Renal cortical epithelial cell (primary cell): ENCODE results near the gene CRYBB2. TPM values are rescaled to one million over a fixed set of nuclear protein-coding genes. Genes with fewer than 3 reads are reported as not detected.
A peak's percentile ranks its signal among the peaks of the same experiment; 100 is the strongest.
"Not testable (repeated sequence)": the region's sequence is repeated elsewhere in the genome, so short reads cannot be mapped to it uniquely, and the experiment has no call there.

Source experiments
- DNase-seq: peaks from one replicate; pipeline ENCODE4 v3.0.0-alpha.2; 2011; ENCODE audit warnings: low read depth
- total RNA-seq: library from RNA; depleted of rRNA; stranded (reverse); fragments of >200 nt; gene quantifications from 2 replicates; pipeline ENCODE4 v1.2.3, GENCODE V29; 2014

Gene CRYBB2, protein sequence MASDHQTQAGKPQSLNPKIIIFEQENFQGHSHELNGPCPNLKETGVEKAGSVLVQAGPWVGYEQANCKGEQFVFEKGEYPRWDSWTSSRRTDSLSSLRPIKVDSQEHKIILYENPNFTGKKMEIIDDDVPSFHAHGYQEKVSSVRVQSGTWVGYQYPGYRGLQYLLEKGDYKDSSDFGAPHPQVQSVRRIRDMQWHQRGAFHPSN
- 1.2 TPM in 1 of 2 replicates, not detected in the other for total RNA-seq

DNA sequence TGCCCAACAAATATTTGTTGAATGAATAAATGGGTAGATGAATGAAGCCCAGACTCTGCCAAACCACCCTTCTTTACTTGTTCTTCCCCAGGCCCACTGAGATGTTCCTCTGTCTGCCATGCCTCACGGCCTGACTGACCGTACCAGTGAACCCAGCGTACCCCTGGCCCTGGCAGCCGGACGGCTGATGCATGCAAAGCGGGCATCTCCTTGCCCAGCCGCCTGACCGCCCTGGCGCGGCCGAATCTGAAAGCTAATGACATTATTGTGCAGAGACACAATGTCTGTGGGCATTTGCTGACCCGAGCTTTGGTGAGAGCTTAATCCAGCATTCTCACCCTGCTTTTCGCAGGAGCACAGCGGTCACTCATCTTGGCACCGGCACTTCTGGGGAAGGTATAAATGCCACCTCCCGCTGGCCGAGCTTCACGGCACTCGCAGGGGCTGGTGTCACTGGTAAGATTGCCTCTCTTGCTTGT, at the start of gene CRYBB2:
CRYBB2 (plus strand) TSS at position 429 of the 479 bp plus-strand sequence. CDS start 1,791 bp downstream, outside the sequence.
- DNase-seq = no peak

DNA sequence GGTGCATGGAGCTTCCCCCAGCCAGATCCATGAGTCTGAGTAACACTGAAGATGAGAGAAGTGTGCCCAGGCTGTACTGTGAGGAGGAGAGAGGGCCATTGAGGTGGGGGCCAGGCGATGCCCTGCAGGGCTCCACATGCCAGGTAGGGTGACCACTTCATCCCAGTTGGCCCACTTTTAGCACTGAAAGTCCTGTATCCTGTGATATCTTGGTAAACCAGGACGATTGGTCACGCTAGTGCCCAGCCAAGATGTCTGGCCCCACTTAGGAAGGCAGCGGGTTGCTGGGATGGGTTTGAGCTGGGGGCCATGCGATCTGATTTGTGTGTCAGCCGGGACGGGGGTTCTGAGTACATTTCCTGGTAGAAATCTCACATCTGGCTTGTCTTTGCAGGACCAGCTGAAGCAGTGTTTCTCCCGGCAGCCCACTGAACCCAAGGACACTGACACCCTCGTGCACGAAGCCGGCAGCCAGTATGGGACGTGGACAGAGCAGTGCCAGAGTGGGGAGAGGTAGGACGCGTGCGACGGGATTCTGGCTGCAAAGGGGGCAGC, 48.9 kb upstream of the CRYBB2 start:
- DNase-seq = no peak

DNA sequence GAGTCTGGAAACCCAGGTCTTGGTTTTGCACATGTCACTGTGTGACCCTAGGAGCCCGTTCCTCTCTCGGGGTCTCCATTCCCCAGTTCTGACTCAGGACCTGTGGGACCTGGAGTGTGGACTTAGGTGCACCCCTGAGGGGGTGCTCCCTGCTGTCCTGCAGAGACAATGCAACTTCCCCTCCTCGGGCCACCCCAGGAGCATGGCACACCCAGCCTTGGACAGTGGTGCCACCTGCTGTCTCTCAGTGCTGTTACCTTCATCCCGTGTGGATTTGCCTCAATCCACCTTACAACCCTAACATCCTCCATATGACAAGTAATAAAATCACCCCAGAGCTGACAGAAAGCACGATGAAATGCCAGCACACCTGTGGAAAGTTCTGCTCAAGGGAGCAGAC, 47.3 kb upstream of the CRYBB2 start:
- peak; percentile 11 for DNase-seq

- DNase-seq = no peak
Observed at GRCh38 chr22:25174156-25174887, 45.1 kb upstream of the CRYBB2 start.

GRCh38 chr22:25174888-25175411, 44.5 kb upstream of the CRYBB2 start:
- DNase-seq = no peak

GRCh38 chr22:25176175-25176574, 43.3 kb upstream of the CRYBB2 start:
- no peak for DNase-seq

DNA sequence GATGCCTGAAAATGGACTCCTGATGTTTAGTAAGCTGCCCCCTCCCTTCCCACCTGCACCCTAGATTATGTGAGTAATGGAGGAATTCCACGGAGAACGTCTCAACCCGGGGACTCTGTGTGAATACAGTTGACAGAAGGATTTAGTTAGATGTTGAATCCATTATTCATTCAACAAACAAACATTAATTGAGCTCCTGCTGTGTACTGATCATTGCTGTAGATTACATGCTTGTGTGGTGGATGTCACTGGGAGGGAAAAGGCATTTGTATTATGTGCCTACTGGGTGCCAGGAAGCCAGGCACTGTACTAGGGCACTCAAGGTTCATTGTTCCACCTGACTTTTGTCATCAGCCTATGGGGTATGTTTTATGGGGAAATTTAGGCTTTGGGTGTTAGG, 42.6 kb upstream of the CRYBB2 start:
- DNase-seq = no peak

DNA sequence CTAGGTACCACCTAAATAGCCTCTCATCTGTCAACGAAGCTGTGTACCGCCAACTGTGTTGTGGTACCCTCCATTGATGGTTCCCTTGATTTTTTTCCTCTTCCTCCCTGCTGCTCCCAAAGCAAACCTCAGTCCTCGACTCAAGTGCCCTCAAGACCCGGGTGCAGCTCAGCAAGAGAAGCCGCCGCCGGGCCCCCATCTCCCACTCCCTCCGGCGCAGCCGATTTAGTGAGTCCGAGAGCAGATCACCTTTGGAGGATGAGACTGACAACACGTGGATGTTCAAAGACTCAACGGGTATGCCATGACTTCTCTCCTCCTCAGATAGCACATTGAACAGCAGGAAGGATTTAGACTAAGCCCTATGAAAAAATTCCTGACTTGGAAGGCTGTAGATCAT, 42.2 kb upstream of the CRYBB2 start:
- DNase-seq = no peak

GRCh38 chr22:25177895-25178294, 41.5 kb upstream of the CRYBB2 start:
- no peak for DNase-seq

DNA sequence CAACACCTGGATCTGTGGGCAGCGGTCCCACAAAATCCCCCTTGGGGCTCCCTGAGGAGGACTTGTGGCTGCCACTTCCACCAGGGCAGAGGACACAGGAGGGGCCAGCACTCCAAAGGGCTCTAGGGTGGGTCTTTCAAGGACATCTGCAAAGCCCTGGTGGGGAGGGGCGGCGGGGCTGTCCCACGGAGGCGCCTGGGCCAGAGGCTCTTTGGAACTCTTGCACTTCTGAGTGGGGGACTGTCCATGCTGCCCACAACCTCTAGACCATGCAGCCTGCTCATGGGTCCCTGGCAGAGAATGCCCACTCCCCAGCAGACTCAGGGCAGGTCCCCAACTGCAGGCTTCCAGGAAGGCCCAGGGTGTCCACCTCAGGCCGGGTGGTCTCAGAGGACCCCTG, 41.1 kb upstream of the CRYBB2 start:
- not testable (repeated sequence) for DNase-seq

GRCh38 chr22:25178869-25179631, 40.4 kb upstream of the CRYBB2 start:
- DNase-seq = not testable (repeated sequence)

DNA sequence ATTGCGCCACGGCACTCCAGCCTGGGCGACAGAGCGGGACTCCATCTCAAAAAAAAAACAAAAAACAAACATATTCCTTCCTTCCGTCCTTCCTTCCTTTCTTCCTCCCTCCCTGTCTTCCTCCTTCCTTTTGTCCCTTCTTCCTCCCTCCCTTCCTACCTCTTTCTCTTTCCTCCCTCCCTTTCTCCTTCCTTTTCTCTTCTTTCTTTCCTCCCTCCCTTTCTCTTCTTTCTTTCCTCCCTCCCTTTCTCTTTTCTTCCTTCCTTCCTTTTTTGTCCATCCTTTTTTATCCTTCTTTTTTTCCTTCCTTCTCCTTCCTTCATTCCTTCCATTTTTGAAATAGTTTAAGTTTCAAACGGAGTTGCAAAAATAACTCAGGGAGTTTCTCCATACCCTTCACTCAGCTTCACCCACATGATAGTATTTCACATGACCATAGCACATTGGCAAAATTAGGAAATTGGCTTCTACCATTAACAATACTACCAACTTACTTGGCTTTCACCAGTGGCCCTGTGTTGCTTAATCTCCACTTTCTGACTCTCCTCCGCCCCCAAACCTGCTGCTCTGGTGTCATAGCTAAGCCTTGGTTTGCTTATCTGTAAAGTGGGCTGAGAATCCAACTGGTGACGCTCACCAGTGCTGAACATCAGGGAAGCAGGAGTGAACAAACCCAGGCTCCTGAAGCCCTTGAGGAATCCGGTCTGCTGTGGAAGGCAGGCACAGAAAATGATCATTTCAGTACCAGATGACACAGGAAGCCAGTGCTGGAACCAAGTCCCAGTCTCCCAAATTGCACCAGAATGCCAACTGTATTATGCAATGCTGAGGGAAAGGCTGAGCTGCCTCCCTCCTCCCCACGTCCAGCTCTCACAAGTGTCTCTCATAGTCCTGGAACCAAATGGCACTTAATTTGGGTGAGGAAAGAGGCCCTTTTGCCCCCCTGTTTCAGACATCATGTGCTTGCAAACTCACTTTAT, 37.0 kb upstream of the CRYBB2 start:
- DNase-seq = peak; percentile 34

GRCh38 chr22:25183949-25184619, 35.4 kb upstream of the CRYBB2 start:
- peak; percentile 82 for DNase-seq

DNA sequence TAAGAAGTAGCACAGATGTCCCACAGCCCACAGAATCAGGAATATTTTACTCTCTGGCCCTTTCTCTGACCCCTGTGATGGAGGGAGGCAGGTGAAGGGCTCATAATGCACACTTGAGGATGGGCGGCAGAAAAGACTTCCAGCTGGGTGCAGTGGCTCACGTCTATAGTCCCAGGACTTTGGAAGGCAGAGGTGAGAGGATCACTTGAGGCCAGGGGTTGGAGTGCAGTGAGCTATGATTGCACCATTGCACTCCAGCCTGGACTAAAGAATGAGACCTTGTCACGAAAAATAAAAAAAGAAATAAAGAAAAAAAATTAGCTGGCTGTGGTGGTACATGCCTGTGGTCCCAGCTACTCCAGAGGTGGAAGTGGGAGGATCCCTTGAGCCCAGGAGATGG, 33.3 kb upstream of the CRYBB2 start:
- DNase-seq = no peak

DNA sequence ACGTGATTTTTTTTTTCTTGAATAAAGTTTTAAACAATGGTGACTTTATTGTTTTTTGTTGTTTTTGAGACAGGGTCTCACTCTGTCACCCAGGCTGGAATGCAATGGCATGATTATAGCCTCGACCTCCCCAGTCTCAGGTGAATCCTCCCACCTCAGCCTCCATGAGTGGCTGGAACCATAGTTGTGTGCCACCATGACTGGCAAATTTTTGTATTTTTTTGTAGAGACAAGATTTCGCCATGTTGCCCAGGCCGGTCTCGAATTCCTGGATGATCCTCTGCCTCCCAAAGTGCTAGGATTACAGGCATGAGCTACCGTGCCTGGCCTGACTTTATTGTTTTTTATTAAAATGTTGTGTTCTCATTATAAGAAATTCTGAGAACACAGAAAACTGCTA, 32.0 kb upstream of the CRYBB2 start:
- no peak for DNase-seq

GRCh38 chr22:25192406-25192805, 27.0 kb upstream of the CRYBB2 start:
- no peak for DNase-seq

- no peak for DNase-seq
Observed at GRCh38 chr22:25193130-25193529, 26.3 kb upstream of the CRYBB2 start.

- no peak for DNase-seq
Observed at GRCh38 chr22:25193548-25193947, 25.9 kb upstream of the CRYBB2 start.

GRCh38 chr22:25196326-25196725, 23.1 kb upstream of the CRYBB2 start:
- DNase-seq = no peak

- no peak for DNase-seq
Observed at GRCh38 chr22:25197340-25197739, 22.1 kb upstream of the CRYBB2 start.
